H1 (cell line): Measurements from ENCODE around the gene C19orf44.

Experiments used
- GABPA ChIP-seq: IDR thresholded peaks from 2 replicates; pipeline ENCODE4 v1.6.1; 2011; ENCODE audit warnings: mild to moderate bottlenecking, low read length, moderate library complexity, borderline replicate concordance; ENCODE audit not compliant: insufficient read depth
- POLR2A ChIP-seq, 2 experiments: IDR thresholded peaks; 1 replicate in 1 of 2; 2 replicates in 1 of 2; pipeline ENCODE4 v1.6.1; 2011; ENCODE audit warnings: low read depth in 2 of 2, low read length in 2 of 2, mild to moderate bottlenecking in 2 of 2; ENCODE audit errors: control extremely low read depth in 1 of 2
- POLR2AphosphoS5 ChIP-seq: IDR thresholded peaks from 2 replicates; pipeline ENCODE4 v1.6.1; 2011; ENCODE audit warnings: low read depth, low read length
- RAD21 ChIP-seq, 2 experiments: IDR thresholded peaks in 1 of 2; conservative IDR thresholded peaks in 1 of 2; 2 replicates each; pipeline ENCODE4 v1.6.1; 2011; ENCODE audit warnings: low read depth in 2 of 2, low read length in 2 of 2, improper control_type of control experiment in 1 of 2, inconsistent platforms in 1 of 2, mild to moderate bottlenecking in 1 of 2, moderate library complexity in 1 of 2
- YY1 ChIP-seq: IDR thresholded peaks from 2 replicates; pipeline ENCODE4 v1.6.1; 2011; ENCODE audit warnings: low read depth, mild to moderate bottlenecking, low read length
- TF ChIP-seq, protein P1 (sequence below): IDR thresholded peaks from 2 replicates; pipeline ENCODE4 v1.6.1; 2012; ENCODE audit warnings: low read length, inconsistent platforms
- TF ChIP-seq, protein P2 (sequence below), 3 experiments: IDR thresholded peaks; 1 replicate in 2 of 3; 2 replicates in 1 of 3; pipeline versions ENCODE4 v1.5.1 to v1.6.1; 2011; ENCODE audit warnings: low read length in 3 of 3, mild to moderate bottlenecking in 3 of 3, inconsistent platforms in 2 of 3, low read depth in 1 of 3, moderate library complexity in 1 of 3; ENCODE audit not compliant: insufficient read depth in 1 of 3; ENCODE audit errors: control extremely low read depth in 1 of 3

DNA sequence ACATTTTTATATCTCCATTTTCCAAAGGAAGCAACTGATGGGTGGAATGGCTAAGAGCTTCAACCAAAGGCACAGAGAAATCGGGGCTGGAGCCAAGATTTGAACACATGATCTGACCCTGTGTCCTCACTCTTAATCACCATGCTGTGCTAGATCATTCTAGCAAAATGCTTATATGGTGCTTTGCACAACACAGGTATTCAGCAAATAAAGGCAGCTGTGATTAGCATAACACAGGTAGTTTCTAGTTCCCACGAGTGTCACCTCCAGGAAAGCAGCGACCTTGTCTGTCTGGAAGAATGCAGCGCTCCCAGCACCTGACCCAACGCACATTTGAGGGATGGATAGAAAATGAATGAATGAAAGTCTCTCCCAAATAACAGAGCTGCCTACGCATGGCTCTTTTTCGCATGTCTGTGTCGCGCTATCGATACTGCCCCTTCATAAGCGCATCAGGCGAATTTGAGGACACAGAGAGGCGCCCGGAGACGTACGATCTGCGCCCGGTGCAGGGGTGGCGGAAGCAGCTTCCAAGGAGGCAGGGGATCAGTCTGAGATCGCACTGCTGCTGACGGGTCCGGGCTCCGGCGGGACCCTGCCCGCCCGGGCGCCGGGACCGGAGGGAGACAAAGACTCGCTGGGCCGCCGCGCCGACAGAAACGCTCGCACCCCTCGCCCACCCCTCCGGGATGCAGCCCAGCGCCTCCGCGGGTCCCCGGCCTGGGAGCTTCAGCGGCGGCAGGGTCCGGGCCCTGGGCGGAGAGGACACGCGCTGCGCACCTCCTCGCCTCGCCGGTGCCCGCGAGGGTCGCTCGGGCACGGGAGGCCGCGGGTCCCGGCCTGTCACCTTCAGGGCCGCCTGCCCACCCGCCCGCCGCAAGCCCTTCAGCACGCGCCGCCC is 25.0 kb upstream of the C19orf44 start:
- TF ChIP-seq RAD21 (IDR thresholded peaks at IDR 0.05 in 1 of 2, conservative IDR thresholded peaks at IDR 0.05 in 1 of 2; ENCODE audit: low read depth in 2 of 2, low read length in 2 of 2) (no peak), POLR2A (IDR thresholded peaks at IDR 0.05; ENCODE audit: control extremely low read depth in 1 of 2, low read depth in 2 of 2, low read length in 2 of 2) (no peak), YY1 (no peak), GABPA (no peak), POLR2AphosphoS5 (no peak)
- TF ChIP-seq, protein P1, sequence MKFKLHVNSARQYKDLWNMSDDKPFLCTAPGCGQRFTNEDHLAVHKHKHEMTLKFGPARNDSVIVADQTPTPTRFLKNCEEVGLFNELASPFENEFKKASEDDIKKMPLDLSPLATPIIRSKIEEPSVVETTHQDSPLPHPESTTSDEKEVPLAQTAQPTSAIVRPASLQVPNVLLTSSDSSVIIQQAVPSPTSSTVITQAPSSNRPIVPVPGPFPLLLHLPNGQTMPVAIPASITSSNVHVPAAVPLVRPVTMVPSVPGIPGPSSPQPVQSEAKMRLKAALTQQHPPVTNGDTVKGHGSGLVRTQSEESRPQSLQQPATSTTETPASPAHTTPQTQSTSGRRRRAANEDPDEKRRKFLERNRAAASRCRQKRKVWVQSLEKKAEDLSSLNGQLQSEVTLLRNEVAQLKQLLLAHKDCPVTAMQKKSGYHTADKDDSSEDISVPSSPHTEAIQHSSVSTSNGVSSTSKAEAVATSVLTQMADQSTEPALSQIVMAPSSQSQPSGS = no peak
- TF ChIP-seq, protein P2, sequence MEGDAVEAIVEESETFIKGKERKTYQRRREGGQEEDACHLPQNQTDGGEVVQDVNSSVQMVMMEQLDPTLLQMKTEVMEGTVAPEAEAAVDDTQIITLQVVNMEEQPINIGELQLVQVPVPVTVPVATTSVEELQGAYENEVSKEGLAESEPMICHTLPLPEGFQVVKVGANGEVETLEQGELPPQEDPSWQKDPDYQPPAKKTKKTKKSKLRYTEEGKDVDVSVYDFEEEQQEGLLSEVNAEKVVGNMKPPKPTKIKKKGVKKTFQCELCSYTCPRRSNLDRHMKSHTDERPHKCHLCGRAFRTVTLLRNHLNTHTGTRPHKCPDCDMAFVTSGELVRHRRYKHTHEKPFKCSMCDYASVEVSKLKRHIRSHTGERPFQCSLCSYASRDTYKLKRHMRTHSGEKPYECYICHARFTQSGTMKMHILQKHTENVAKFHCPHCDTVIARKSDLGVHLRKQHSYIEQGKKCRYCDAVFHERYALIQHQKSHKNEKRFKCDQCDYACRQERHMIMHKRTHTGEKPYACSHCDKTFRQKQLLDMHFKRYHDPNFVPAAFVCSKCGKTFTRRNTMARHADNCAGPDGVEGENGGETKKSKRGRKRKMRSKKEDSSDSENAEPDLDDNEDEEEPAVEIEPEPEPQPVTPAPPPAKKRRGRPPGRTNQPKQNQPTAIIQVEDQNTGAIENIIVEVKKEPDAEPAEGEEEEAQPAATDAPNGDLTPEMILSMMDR (IDR thresholded peaks at IDR 0.05; ENCODE audit: control extremely low read depth in 1 of 3, insufficient read depth in 1 of 3, low read depth in 1 of 3, low read length in 3 of 3) = no peak
